Measurements from ENCODE around the gene HOXB9.

HOXB9 gene

DNA sequence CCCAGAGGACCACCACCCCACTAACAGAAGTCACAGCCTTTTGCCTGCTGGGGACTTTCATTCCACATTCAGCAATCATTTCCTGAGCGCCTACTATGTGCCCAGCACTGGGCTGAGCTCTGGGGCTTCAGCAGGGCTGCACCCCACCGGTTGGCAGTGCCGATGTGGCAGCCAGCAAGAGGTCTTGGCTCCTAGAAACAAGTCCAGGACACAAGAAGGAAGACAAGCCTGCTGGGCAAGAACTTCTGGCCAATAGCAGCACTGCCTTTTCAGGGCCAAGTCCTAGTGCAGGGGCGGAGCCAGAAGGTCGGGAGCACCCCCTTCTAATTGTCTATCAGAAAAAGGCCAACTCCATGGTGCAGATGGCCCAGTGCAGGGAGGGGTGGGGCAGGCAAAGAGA, 13.0 kb upstream of the HOXB9 start:
- no peak for ATAC-seq

DNA sequence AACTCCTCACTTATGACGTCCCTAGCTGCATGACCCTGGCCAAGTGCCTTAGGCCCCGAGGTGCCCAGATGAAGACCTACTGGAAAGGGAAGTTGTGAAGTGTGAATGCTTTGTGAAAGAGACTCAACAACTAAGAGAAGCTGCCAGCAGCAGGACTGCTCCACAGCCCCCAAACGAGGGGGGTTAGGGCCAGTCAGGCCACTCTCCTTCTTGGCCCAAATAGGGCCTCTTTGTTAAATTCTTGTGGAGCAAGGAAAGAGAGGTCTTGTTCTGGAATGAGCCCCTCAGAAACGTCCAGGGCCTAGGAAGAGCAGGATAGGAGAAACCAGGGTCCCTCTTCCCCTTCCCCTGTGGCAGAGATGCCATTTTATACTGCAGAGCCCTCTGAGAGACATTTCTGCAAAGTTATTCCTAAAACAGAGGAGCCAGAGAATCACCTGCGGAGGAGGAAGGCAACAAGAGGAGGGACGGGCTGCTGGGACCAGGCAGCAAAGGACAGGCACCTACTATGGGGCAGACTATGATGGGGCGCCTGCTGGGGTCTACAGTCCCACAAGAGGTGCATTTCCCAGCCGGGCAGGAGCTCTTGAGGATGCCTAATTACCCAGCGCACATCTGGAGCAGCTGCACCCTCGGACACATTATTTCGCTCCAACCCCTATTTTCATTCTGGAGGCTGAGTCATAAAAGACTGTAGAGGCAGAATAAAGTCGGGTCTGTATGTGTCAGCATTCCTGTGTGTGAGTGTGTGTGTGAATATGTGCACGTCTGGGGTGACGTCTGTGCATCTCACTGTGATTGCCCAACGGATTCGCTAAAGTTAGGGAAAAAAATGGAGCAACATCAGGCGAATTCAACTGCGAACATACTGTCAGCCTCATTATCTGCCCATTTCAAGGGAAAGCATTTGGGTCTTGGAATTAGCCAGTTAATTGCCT, 11.4 kb upstream of the HOXB9 start:
- ATAC-seq = no peak

DNA sequence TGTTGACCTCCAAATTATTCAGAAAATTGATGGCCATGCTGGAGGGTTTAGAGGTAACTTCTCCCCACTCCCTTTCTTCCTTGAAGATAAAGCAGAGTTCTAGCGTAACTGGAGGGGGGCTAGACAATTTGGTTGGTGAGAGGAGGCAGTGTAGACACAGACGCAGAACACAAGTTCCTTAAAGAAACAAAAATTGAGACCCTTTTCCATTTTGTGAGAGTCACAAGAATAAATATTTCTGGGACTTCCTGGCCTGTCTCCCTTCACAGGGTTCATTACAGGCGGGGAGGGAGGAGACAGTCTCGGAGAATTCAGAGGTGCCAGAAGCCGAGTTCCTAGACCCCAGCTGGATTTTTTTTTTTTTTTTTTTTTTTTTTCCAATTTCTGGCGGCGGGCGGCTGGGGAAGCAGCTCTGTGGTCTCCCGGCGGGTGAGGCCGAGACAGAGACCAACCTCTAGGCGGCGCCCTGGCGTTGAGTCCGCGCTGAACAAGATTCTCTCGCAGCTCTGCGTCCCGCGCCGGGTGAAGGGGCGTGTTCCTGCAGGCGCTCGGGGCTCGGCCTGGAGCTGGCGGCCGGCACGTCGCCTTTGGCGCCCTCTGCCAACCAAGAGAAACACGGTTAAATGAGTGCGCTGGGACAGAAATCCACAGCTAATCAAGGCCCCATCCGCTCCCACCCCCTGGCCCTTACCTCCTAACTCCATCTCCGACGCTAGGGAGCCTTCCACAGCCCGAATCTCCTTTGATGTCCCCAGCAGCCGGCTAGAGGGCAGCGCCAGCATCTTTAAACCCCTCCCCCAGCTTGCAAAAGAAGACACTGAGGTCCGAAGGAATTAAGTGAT, 10.2 kb upstream of the HOXB9 start:
- ATAC-seq = peak in 1 of 2 donors; percentile 79

DNA sequence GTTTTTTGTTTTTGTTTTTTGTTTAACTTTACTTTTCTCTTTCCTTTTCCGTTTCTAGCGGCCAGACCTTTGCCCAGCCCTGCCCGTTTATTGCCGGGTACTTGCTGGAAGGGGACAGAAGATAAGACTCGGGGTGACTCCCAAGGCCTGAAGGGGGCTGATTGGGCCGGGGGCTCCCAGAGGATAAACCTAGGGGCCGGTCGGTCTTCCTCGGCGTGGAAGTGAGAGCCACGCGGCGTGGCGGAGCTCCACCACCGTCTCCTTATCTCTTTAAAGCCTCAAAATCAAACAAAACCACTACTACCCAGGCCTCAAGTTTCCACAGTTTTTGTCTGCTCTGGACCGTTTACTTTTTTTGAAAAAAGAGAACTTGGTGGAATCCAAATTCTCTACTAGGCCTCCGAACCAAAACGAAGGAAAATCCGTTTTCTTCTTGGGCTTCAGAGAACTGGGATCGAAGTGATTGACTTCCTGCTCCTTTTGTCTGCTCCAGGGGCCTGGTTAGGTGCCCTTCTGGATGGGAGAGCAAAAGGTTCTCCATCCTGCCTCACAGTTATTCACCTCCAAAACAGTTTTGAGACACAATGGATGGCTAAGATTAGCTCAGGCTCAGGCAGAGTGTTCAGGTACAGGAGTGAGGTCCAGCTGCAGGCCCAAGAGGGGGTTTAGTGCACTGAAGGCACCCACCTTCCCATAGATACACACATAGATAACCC, 8.5 kb upstream of the HOXB9 start:
- no peak for ATAC-seq

DNA sequence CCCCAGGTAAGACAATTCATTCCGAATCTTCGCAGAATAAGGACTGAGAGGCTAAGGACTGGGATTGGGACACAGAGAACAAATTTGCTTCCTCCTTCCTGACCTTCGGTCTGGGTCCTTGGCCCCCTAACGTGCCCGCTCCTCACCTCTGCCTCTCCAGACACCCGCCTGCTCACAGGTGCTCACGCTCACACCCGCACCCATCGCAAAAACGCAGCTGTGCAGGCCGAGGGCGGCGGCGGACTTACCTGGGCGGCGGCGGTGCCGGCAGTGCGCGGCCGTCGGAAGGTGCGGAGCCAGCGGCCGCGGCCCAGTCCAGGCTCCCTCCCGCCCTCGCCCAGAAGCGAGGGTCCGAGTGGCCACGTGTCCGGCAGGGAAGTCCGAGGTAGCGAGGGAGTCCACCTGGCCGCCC, 7.1 kb upstream of the HOXB9 start:
- ATAC-seq = no peak

DNA sequence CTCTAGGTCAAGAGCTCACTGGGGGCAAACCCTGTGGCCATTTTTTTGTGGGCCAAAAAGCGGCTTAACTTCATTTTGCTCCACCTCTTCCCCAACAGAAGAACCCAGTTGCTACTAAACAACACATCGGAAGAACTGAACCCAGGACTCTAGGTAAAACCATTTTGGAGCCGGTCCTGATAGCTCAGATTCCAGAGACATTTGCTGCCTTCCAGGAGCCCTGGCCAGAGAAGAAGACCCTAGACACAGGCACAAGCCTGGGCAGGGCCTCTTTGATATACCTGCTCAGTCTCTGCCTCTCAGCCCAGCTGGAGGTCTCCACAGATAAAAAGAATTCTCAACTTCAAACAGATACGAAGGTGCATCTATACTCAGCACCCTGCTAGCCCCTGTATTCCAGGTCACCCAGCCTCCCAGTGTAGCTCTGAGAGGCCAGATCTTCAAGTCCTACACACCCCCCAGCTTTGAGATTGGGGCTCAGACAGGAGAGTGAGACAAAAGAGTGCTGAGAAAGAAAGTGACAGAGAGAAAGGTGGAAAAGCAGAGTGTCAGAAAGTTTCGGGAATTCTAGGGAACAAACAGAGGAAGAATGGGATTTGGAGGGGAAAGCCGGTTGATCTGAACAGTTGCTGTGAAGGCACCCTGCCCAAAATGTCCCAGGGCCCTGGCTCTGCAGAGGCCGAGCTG, 6.6 kb upstream of the HOXB9 start:
- ATAC-seq = no peak

GRCh38 chr17:48631693-48632578, 5.8 kb upstream of the HOXB9 start:
- ATAC-seq = no peak

DNA sequence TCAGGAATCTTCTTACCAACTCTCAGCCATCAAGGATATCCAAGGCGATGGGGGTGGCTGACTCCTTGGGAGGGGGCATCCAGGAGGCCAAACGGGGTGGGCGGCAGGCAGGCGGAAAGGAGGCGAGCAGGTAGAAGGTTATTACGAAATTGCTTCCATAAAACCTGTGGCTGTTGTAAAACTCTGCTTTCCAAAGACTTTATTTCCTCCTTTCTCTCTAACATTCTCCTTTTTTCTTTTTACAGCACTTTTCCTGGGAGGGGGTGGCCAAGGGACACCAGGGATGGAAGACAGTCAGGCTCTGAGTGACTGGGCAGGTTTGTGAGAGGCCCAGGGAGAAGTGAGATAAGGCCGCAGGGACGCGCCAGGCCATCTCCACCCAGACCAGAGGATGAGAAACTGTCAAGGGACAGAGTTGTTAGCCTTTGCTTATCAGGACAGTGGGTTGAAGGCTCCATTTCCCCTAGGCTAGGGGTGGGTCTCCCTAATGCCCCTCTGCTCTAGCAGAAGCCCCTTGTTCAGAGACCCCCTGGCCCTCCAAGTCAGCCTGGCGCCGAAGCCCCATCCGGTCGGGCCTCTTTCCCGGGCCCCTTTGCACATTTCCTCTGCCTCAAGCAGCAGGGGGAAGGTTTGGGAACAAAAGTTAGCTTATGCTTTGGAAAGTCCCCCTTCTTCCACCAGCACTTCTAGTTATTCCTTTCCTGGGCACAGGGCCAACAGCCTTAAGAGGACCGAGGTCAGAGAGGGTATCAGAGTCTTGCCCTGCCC, 5.0 kb upstream of the HOXB9 start:
- ATAC-seq = no peak

DNA sequence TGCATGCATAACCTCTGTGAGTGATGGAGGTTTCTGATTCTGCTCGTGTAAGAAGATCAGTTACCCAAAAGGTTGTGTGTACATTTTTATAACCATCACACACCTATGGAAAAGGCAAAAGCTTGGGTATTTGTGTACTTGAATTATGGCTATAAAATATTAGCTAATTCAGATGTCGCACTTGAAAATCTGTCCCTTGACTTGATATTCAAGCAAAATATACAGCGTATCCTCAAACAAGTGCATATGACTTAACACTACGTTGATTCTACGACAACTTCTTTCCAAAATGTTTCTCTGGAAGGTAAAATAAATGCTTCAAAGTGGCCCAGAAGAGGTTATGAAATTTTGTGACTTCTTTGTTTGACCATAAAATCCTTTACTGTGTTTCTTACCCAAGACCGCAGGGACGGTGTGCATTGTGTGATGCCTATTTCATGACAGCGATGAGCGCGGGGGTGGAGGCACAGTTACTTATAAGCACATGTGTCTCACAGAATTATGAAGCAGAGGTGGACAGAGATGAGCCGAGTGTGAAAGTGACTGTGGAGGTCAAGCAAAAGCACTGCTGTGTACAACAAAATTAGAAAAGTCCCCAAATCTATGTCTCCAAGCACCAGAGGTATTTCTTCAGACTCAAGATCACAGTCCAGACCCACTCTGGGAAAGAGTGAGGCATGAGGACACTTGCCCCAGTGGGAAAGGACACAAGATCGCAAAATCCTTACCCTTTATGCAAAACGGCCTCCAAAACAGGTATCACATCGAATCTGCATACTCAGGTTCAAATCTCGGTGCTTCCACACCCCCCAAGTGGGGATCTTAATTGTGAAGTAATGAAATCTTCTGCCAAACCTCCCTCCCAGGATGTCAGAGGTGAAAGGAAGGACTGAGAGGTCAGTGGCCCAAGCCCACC, 4.1 kb upstream of the HOXB9 start:
- ATAC-seq = no peak

DNA sequence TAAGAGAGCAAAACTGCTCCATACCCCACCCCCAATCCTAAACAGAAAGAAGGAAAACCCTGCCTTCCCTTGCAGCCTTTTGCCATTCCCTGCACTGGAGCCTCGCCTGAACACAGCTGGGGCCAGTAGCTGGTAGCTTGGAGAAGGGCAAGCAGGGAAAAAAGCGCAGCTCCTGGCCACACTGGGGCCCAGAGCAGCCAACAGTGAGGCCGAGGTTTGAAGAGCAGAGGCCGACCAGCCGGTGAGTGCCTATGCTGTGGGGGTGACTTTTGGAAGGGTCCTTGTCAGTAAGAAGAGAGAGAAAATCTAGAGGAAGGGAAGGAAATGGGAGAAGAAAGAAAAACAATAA, 3.2 kb upstream of the HOXB9 start:
- ATAC-seq = no peak

DNA sequence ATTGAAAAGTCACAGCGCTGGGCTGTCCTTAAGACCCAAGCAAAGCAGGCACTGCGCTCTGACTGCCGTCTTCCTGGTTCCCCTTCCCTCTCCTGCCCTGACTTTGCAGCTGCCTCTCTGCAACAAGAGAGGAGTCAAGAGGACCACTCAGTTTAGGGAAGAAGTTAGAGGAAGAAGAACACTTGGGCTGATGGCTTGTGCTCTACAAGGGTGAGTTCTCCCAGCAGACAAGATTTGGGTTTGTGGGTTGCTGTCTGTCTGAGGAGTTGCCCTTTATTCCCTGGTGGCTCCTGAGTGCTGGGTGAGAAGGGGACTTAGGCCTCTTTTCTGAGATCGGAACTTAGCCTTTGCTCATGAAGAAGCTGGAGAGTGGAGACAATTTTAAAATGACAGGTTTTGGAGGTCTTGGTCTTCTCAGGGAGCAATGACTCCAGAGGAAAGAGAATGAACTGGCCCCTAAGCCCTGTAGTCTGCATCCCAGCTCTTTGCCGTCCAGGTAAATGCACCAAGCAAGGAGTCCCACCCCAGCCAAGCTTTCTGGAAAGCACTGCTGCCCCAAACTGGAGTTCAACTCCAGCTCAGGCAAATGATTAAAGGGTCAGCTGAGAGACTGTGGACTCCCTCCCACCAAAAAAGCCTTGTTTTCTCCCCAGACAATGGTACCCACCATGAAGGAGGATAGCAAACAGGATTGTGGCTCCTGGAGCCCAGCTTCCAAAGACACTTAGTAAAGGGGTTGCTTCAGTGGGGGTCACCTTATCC, 2.7 kb upstream of the HOXB9 start:
- no peak for ATAC-seq

DNA sequence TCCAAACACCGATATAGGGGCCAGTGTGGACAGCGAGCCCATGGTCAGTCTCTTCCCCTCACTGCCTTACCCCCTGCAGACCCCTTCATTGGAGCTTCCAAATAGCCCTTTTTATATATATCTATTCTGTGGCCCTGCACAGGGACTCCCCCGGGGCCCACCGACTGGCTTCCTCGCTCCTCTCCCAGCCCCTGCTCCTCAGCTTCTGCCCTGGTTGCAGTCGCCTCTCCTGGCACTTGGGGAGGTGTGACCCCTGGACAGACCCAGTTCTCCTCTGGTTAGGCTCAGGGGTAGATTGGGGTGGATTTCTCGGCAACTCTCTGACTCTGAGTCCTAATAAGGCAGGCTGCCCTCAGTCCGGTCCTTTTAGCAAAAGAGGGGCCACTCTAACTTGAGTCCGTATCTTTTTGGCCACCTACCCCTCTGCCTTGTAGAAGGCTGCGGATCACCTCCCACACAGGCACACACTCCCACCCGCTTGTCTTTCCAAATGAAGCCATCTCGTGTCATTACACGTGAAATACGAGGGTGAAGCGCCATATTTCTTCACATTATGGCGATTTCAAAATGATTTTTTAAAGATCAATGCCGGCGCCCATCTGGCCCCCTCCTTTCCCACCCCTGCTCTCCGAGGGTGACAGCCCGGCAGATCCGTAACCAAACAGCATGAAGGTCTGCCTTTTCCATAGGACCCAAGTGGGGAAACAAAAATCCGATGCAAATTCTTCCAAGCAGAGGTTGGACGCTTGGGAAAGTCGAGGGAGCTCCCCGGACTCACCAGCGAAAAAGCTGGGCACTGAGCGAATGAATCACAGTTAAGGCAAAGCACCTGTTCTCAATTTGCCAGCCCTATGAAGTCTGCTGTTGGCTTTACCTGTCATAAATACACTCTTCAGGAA, 1.7 kb upstream of the HOXB9 start:
- no peak for ATAC-seq

GRCh38 chr17:48627118-48627597, 1.0 kb upstream of the HOXB9 start:
- no peak for ATAC-seq

DNA sequence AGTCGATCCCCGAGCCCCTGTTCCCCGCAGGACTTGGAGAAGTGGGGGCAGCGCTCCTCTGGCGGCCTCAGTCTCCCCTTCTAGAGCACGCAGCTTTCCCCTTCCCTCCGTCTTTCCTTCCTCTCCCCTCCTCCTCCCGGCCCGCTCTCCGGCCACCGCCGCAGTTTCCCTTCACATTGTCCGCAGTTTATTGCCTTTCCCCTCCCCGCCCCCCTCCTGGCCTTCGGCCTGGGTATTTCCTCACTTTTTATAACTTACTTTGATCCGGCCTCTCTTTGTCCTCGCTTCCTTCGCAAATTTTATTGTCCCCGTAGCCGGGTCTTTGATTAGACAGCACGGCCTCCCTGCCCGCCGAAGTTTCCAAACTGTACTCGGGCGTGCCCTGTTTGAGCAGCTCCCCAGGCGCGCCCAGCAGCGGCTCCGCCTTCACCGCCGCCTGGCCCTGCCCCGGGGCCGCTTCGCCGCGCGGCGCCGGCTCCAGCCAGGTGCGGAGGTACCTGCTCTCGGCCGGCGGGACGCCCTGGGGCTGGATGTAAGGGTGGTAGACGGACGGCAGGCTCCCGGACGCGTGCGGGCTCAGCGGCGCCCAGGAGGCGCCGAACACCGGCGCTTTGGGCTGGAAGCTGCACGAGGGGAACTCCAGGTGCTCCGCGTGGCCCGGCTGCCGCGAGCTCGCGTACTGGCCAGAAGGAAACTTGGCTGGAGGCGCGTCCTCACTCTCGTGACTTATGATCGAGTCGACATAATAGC, 488 bp downstream of the HOXB9 start:
- peak; percentile 76 to 78 for ATAC-seq

DNA sequence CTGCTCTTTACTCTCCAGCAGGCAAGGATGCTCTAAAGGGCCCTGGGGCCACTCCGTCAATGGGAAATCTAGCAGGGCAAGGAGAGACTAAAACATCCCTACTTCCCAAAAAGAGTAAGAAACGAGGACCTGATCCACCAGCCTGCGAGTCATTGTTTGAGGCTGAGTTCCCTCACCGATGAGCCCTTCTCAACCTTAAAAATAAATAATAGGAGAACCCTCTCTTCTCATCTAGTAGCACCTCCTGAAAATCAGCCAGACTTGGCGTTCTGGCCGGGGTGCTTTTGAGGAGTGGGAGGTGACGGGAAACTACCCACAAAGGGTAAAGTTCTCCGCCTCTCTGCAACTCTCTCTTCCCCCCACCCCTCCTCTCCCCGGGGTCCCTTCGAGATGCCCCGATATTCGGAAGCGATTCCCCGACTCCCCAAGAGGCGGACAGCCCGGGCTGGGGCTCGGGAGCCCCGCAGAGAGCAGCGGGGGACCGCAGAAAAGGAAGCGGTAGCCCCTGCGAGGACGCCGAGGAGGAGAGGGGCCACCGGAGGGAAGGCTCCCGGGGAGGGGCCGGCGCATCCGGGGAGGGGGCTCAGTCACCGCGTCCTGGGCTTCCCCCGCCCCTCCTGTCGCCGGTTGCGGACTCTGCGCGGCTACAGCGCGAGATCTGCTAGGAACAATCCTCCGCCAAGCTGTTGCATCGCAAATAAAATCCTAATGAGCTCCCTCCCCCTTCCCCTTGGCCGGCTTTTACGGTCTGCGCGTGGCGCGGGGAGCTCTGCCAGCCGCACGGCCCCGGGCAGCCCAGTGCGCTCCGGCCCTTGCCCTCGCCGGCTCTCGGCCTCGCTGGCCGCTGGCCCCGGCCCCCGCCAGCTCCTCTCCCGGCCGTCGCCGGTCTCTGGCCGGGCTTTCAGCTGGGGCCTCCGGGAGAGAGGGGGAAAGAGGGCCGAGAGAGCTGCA, 1.3 kb downstream of the HOXB9 start:
- no peak for ATAC-seq

- no peak for ATAC-seq
Observed at GRCh38 chr17:48624118-48624517, 2.0 kb downstream of the HOXB9 start.
